ENCODE results near the gene MDM4.
"Not testable (repeated sequence)": the region's sequence is repeated elsewhere in the genome, so short reads cannot be mapped to it uniquely, and the experiment has no call there.

Gene MDM4

GRCh38 chr1:204563780-204564179 lies 47.6 kb downstream of the MDM4 start:
- no peak for DNase-seq

GRCh38 chr1:204564835-204565234 lies 48.6 kb downstream of the MDM4 start:
- no peak for DNase-seq

GRCh38 chr1:204565617-204566582 lies 49.7 kb downstream of the MDM4 start:
- peak; percentile 96 for DNase-seq

GRCh38 chr1:204566583-204566955 lies 50.4 kb downstream of the MDM4 start:
- DNase-seq, result no peak

GRCh38 chr1:204567071-204567470 lies 50.9 kb downstream of the MDM4 start:
- DNase-seq, result peak; percentile 45

- no peak for DNase-seq
Measured at GRCh38 chr1:204568576-204569315, 52.5 kb downstream of the MDM4 start.

GRCh38 chr1:204569478-204569877 lies 53.3 kb downstream of the MDM4 start:
- no peak for DNase-seq

- not testable (repeated sequence) for DNase-seq
Measured at GRCh38 chr1:204570021-204570420, 53.8 kb downstream of the MDM4 start.

GRCh38 chr1:204571128-204571527 lies 54.9 kb downstream of the MDM4 start:
- DNase-seq, result no peak

- DNase-seq, result no peak
Measured at GRCh38 chr1:204571631-204572030, 55.4 kb downstream of the MDM4 start.

- DNase-seq, result no peak
Measured at GRCh38 chr1:204572923-204573922, 57.0 kb downstream of the MDM4 start.

- no peak for DNase-seq
Measured at GRCh38 chr1:204574016-204574864, 58.0 kb downstream of the MDM4 start.

- DNase-seq, result no peak
Measured at GRCh38 chr1:204574865-204575163, 58.6 kb downstream of the MDM4 start.

GRCh38 chr1:204575221-204576190 lies 59.3 kb downstream of the MDM4 start:
- no peak for DNase-seq

GRCh38 chr1:204576422-204576821 lies 60.2 kb downstream of the MDM4 start:
- no peak for DNase-seq

- DNase-seq, result no peak
Measured at GRCh38 chr1:204577794-204578478, 61.7 kb downstream of the MDM4 start.

- no peak for DNase-seq
Measured at GRCh38 chr1:204578867-204579664, 62.9 kb downstream of the MDM4 start.

GRCh38 chr1:204579681-204580080 lies 63.5 kb downstream of the MDM4 start:
- DNase-seq, result no peak

GRCh38 chr1:204580862-204581261 lies 64.7 kb downstream of the MDM4 start:
- DNase-seq, result no peak

Measured in NCI-H510A treated with DMSO at 0.1 percent for 48 hours (cell line).